Thyroid gland (tissue), 4 donors: Measurements from ENCODE around the gene EPHA8. TPM values are rescaled to one million over a fixed set of nuclear protein-coding genes. Genes with fewer than 3 reads are reported as not detected.

Experiments used
- DNase-seq, 2 donors: peaks; one replicate each; pipeline ENCODE4 v3.0.0-alpha.2; 2019
- H3K27ac ChIP-seq, 3 donors: fragments of 200-600 bp; sonication (generic); 1 replicate in 2 of 3; 2 replicates in 1 of 3; pipeline ENCODE4 v1.5.1; 2016 to 2019; ENCODE audit warnings: mild to moderate bottlenecking in 1 of 3, moderate library complexity in 1 of 3
- H3K27me3 ChIP-seq: fragments of 200-600 bp; sonication (generic); one replicate; pipeline ENCODE4 v1.5.1; 2019
- H3K36me3 ChIP-seq, 2 donors: fragments of 200-600 bp; sonication (generic); one replicate each; pipeline ENCODE4 v1.5.1; 2016 to 2019
- H3K4me1 ChIP-seq, 2 donors: fragments of 200-600 bp; sonication (generic); one replicate each; pipeline ENCODE4 v1.5.1; 2017 to 2019
- H3K4me3 ChIP-seq, 3 donors: fragments of 200-600 bp; sonication (generic); replicated peaks in 1 of 3; 1 replicate in 2 of 3; 2 replicates in 1 of 3; pipeline ENCODE4 v1.5.1; 2016; ENCODE audit warnings: mild to moderate bottlenecking in 1 of 3
- H3K9me3 ChIP-seq: fragments of 200-600 bp; sonication (generic); one replicate; pipeline ENCODE4 v1.5.1; 2017
- CTCF ChIP-seq, 6 experiments: fragments of 200-600 bp in 3 of 6; fragments of 450-650 bp in 3 of 6; sonication (generic) in 3 of 6; IDR thresholded peaks; one replicate each; pipeline ENCODE4 v1.5.1; 2016 to 2019; ENCODE audit warnings: antibody characterized with exemption in 6 of 6, mild to moderate bottlenecking in 2 of 6, inconsistent platforms in 1 of 6, moderate library complexity in 1 of 6
- POLR2A ChIP-seq, 2 donors: fragments of 450-650 bp; IDR thresholded peaks; one replicate each; pipeline ENCODE4 v1.6.1; 2017; ENCODE audit warnings: antibody characterized with exemption in 2 of 2, mild to moderate bottlenecking in 2 of 2, moderate library complexity in 1 of 2
- WGBS, 2 donors: methylation state at CpG; one replicate each; pipeline ENCODE4 v1.1.5; 2017; 5-methylcytosine and 5-hydroxymethylcytosine counted together
- intact Hi-C: fragments of 100-400 bp; cut with DNase I; formaldehyde crosslinking; loops from one replicate; pipeline ENCODE4 v1.15.1; 2023
- total RNA-seq, 4 donors: library from RNA; depleted of rRNA; stranded (reverse); fragments of >200 nt; gene quantifications; one replicate each; pipeline ENCODE4 v1.2.3, GENCODE V29; 2016

EPHA8 gene
- total RNA-seq, 4 donors from 2014 or later: not detected

GRCh38 chr1:22525646-22526045, 37.6 kb upstream of the EPHA8 start:
- TF ChIP-seq POLR2A (IDR thresholded peaks at IDR 0.05) (no peak), CTCF (IDR thresholded peaks at IDR 0.05) (no peak)
- 96 to 97% methylated on average over 9 to 11 of the region's 11 CpGs for WGBS, 2 donors
- peak overlapping the region in 2 of 3 donors; percentile 38 to 48 for H3K27ac ChIP-seq
- H3K4me1 ChIP-seq: peaks cover 0 to 21% of the 10 kb centered on the region in 2 donors
- no peaks in the 10 kb centered on the region for H3K27me3 ChIP-seq
- DNase-seq: no peak
- H3K4me3 ChIP-seq: no peak overlapping the region
- H3K36me3 ChIP-seq: peaks cover 36 to 42% of the 10 kb centered on the region in 2 donors
- intact Hi-C loops: no loop called here
- no peaks in the 10 kb centered on the region for H3K9me3 ChIP-seq

GRCh38 chr1:22526098-22526497, 37.2 kb upstream of the EPHA8 start:
- peaks cover 31 to 37% of the 10 kb centered on the region in 2 donors for H3K36me3 ChIP-seq
- DNase-seq: no peak
- H3K9me3 ChIP-seq: no peaks in the 10 kb centered on the region
- H3K4me3 ChIP-seq: no peak overlapping the region
- no peaks in the 10 kb centered on the region for H3K27me3 ChIP-seq
- no peak for TF ChIP-seq CTCF (IDR thresholded peaks at IDR 0.05)
- no peak for TF ChIP-seq POLR2A (IDR thresholded peaks at IDR 0.05)
- WGBS, 2 donors: 94 to 96% methylated on average over 10 of the region's 11 CpGs
- intact Hi-C loops: no loop called here
- peaks cover 0 to 23% of the 10 kb centered on the region in 2 donors for H3K4me1 ChIP-seq
- H3K27ac ChIP-seq: peak overlapping the region in 1 of 3 donors; percentile 48

GRCh38 chr1:22526677-22527076, 36.6 kb upstream of the EPHA8 start:
- Histone ChIP-seq H3K4me3 (no peak overlapping the region), H3K9me3 (no peaks in the 10 kb centered on the region), H3K4me1 (peaks cover 0 to 29% of the 10 kb centered on the region in 2 donors), H3K27me3 (no peaks in the 10 kb centered on the region), H3K27ac (no peak overlapping the region), H3K36me3 (peaks cover 27 to 33% of the 10 kb centered on the region in 2 donors)
- WGBS, 2 donors: 86 to 98% methylated on average over 3 to 4 of the region's 5 CpGs
- intact Hi-C loops: no loop called here
- DNase-seq: no peak
- TF ChIP-seq POLR2A (IDR thresholded peaks at IDR 0.05): no peak
- TF ChIP-seq CTCF (IDR thresholded peaks at IDR 0.05): no peak

GRCh38 chr1:22527122-22527521, 36.2 kb upstream of the EPHA8 start:
- Histone ChIP-seq H3K36me3 (peaks cover 22 to 28% of the 10 kb centered on the region in 2 donors), H3K27me3 (no peaks in the 10 kb centered on the region), H3K4me1 (peaks cover 0 to 30% of the 10 kb centered on the region in 2 donors), H3K9me3 (no peaks in the 10 kb centered on the region), H3K27ac (no peak overlapping the region), H3K4me3 (no peak overlapping the region)
- 87 to 88% methylated on average over 7 of the region's 7 CpGs for WGBS, 2 donors
- DNase-seq: no peak
- TF ChIP-seq CTCF (IDR thresholded peaks at IDR 0.05) (no peak), POLR2A (IDR thresholded peaks at IDR 0.05) (no peak)
- intact Hi-C loops: no loop called here

- Histone ChIP-seq H3K36me3 (peaks cover 18 to 24% of the 10 kb centered on the region in 2 donors), H3K27me3 (no peaks in the 10 kb centered on the region), H3K4me1 (peaks cover 0 to 30% of the 10 kb centered on the region in 2 donors), H3K4me3 (no peak overlapping the region), H3K27ac (no peak overlapping the region), H3K9me3 (no peaks in the 10 kb centered on the region)
- 87% methylated on average over 15 of the region's 15 CpGs for WGBS, 2 donors
- TF ChIP-seq POLR2A (IDR thresholded peaks at IDR 0.05) (no peak), CTCF (IDR thresholded peaks at IDR 0.05) (no peak)
- DNase-seq: no peak
- intact Hi-C loops: no loop called here
Measured at GRCh38 chr1:22527555-22528296, 35.6 kb upstream of the EPHA8 start.
